WI38 (cell line): ENCODE results near the gene ITPR1.

Experiments
- H3K4me3 ChIP-seq: 2 replicates; pipeline ENCODE4 v1.5.1; 2011; ENCODE audit warnings: low read depth, mild to moderate bottlenecking, control low read depth, low read length
- CTCF ChIP-seq: IDR thresholded peaks from 2 replicates; pipeline ENCODE4 v1.5.1; 2012; ENCODE audit warnings: low read depth, mild to moderate bottlenecking, control low read depth, low read length

Gene ITPR1

GRCh38 chr3:4852780-4853748 lies 359.9 kb downstream of the ITPR1 start:
- no peak for TF ChIP-seq CTCF
- H3K4me3 ChIP-seq: no peak overlapping the region

GRCh38 chr3:4853749-4854140 lies 360.6 kb downstream of the ITPR1 start:
- no peak overlapping the region for H3K4me3 ChIP-seq
- no peak for TF ChIP-seq CTCF

- TF ChIP-seq CTCF: no peak
- H3K4me3 ChIP-seq: no peak overlapping the region
Measured at GRCh38 chr3:4855676-4856075, 362.5 kb downstream of the ITPR1 start.

- no peak for TF ChIP-seq CTCF
- H3K4me3 ChIP-seq: no peak overlapping the region
Measured at GRCh38 chr3:4856136-4856535, 363.0 kb downstream of the ITPR1 start.

- TF ChIP-seq CTCF: no peak
Measured at GRCh38 chr3:4856564-4856963, 363.4 kb downstream of the ITPR1 start.

GRCh38 chr3:4856986-4857385 lies 363.8 kb downstream of the ITPR1 start:
- no peak overlapping the region for H3K4me3 ChIP-seq
- TF ChIP-seq CTCF: no peak

More at GRCh38 chr3:4856564-4856963, 363.4 kb downstream of the ITPR1 start:
- H3K4me3 ChIP-seq: no peak overlapping the region

- H3K4me3 ChIP-seq: no peak overlapping the region
- no peak for TF ChIP-seq CTCF
Measured at GRCh38 chr3:4859788-4860187, 366.6 kb downstream of the ITPR1 start.
